GM12874 (cell line): ENCODE results near the gene MUC5B.
A peak's percentile ranks its signal among the peaks of the same experiment; 100 is the strongest.

Source experiments
- CTCF ChIP-seq: IDR thresholded peaks from 2 replicates; pipeline ENCODE4 v1.5.1; 2011; ENCODE audit warnings: low read depth, mild to moderate bottlenecking, control low read depth, low read length, moderate library complexity; ENCODE audit not compliant: insufficient read depth

MUC5B gene

GRCh38 chr11:1289211-1289935, 66.5 kb downstream of the MUC5B start:
- no peak for TF ChIP-seq CTCF

- TF ChIP-seq CTCF, result no peak
Observed at GRCh38 chr11:1290052-1291040, 67.5 kb downstream of the MUC5B start.

GRCh38 chr11:1291295-1292017, 68.6 kb downstream of the MUC5B start:
- TF ChIP-seq CTCF, result no peak

GRCh38 chr11:1292018-1292643, 69.3 kb downstream of the MUC5B start:
- no peak for TF ChIP-seq CTCF

GRCh38 chr11:1292644-1293618, 70.1 kb downstream of the MUC5B start:
- no peak for TF ChIP-seq CTCF

GRCh38 chr11:1293619-1294015, 70.8 kb downstream of the MUC5B start:
- TF ChIP-seq CTCF, result 0 out of 2 replicates have a peak, but pooled peaks have one; percentile 27
